Ovary (tissue), 9 donors: Measurements from ENCODE around the gene SOAT1. TPM values are rescaled to one million over a fixed set of nuclear protein-coding genes. Genes with fewer than 3 reads are reported as not detected.

ENCODE experiments used
- DNase-seq, 5 donors: peaks; one replicate each; pipeline ENCODE4 v3.0.0-alpha.2; 2019 to 2020
- H3K27ac ChIP-seq, 2 donors: fragments of 200-600 bp; one replicate each; pipeline versions ENCODE4 v1.5.1 to v1.8.0; 2019 to 2022
- H3K27me3 ChIP-seq: fragments of 200-600 bp; one replicate; pipeline ENCODE4 v1.8.0; 2022
- H3K36me3 ChIP-seq: fragments of 200-600 bp; sonication (generic); one replicate; pipeline ENCODE4 v1.5.1; 2019
- H3K4me1 ChIP-seq: one replicate; pipeline ENCODE4 v1.8.1; 2013; ENCODE audit warnings: mild to moderate bottlenecking, moderate library complexity; ENCODE audit not compliant: insufficient read depth
- H3K4me3 ChIP-seq: fragments of 200-600 bp; sonication (generic); one replicate; pipeline ENCODE4 v1.5.1; 2017
- H3K9me3 ChIP-seq, 2 donors: fragments of 200-600 bp in 1 of 2; sonication (generic) in 1 of 2; one replicate each; pipeline versions ENCODE4 v1.5.1 to v1.8.1; 2013 to 2019; ENCODE audit warnings: mild to moderate bottlenecking in 1 of 2, moderate library complexity in 1 of 2
- EP300 ChIP-seq: sonication (generic); formaldehyde crosslinking; IDR thresholded peaks from one replicate; pipeline ENCODE4 v1.6.1; 2017; ENCODE audit warnings: antibody characterized with exemption
- POLR2A ChIP-seq: fragments of 450-650 bp; IDR thresholded peaks from one replicate; pipeline ENCODE4 v1.6.1; 2017; ENCODE audit warnings: antibody characterized with exemption, mild to moderate bottlenecking, moderate library complexity
- WGBS, 3 donors: extraction: QIAGEN DNeasy Blood & Tissue Kit in 1 of 3; methylation state at CpG; one replicate each; pipeline versions ENCODE4 v1.1.5 to v1.1.7; 2013 to 2017; 5-methylcytosine and 5-hydroxymethylcytosine counted together
- intact Hi-C, 4 donors: fragments of 100-400 bp; cut with DNase I; formaldehyde crosslinking; loops; one replicate each; pipeline versions ENCODE4 v1.11.0 to v1.15.1; 2022 to 2023
- polyA plus RNA-seq, 2 donors: library from polyadenylated mRNA; stranded (reverse); fragments of 200-250 nt in 1 of 2; fragments of 350-450 nt in 1 of 2; fragmentation: Illumina TruSeq in 1 of 2; extraction: RNeasy Lipid Tissue Mini Kit (QIAGEN cat#74804) in 1 of 2; gene quantifications; one replicate each; pipeline ENCODE4 v1.2.3, GENCODE V29; 2013 to 2014
- total RNA-seq, 7 donors: library from RNA; depleted of rRNA in 2 of 7; stranded (reverse); fragments of >200 nt in 2 of 7; fragmentation: NEBNext Ultra II Directional in 3 of 7; extraction: Animal tissue kit (Norgen Biotek cat#: 25700) in 3 of 7; gene quantifications; one replicate each; pipeline versions ENCODE4 v1.1.0 to v1.2.4, GENCODE V29; 2016 to 2023
- TF ChIP-seq, protein P1 (sequence below), 3 donors: fragments of 450-650 bp in 2 of 3; fragments of 200-600 bp in 1 of 3; IDR thresholded peaks; one replicate each; pipeline versions ENCODE4 v1.5.1 to v1.8.0; 2016 to 2022; ENCODE audit warnings: antibody characterized with exemption in 3 of 3, mild to moderate bottlenecking in 1 of 3
- donor health status: DM: no; HTN: no; CAD: no; lungs with moderate emphysema.
- donor health status: DM: no; HTN: no; CAD: no.
- donor health status: Bipolar disorder and iron deficiency.
- donor health status: DM: yes; HTN: yes; CAD: no.
- donor health status: DM: no; HTN: no; CAD: no.
- donor health status: DM: yes; HTN: yes; CAD: no.

SOAT1 gene
- total and polyA plus RNA-seq, 9 donors = 6.8 to 55.3 (median 35.8) TPM

DNA sequence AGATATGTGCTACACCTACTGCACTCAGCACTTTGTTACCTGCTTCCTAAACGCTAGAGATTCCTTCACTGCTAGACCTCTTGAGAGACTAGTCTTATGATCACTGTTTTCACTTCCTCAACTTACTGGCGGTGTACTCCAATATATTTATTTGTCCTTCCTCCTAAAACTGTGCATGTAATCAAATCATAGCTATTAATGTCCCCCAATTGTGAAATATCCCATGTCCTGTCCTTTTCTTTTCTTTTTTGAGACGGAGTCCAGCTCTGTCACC is 3.4 kb downstream of the SOAT1 start:
- Histone ChIP-seq H3K4me3 (no peak overlapping the region), H3K36me3 (no peaks in the 10 kb centered on the region), H3K27ac (no peak overlapping the region), H3K9me3 (no peaks in the 10 kb centered on the region), H3K27me3 (no peaks in the 10 kb centered on the region), H3K4me1 (peaks cover 2% of the 10 kb centered on the region)
- no peak for DNase-seq
- WGBS, 3 donors = 92 to 96% (median 96%) methylated on average over 3 of the region's 3 CpGs
- intact Hi-C loops = no loop called here
- TF ChIP-seq EP300 (no peak), POLR2A (no peak)
- TF ChIP-seq, protein P1, sequence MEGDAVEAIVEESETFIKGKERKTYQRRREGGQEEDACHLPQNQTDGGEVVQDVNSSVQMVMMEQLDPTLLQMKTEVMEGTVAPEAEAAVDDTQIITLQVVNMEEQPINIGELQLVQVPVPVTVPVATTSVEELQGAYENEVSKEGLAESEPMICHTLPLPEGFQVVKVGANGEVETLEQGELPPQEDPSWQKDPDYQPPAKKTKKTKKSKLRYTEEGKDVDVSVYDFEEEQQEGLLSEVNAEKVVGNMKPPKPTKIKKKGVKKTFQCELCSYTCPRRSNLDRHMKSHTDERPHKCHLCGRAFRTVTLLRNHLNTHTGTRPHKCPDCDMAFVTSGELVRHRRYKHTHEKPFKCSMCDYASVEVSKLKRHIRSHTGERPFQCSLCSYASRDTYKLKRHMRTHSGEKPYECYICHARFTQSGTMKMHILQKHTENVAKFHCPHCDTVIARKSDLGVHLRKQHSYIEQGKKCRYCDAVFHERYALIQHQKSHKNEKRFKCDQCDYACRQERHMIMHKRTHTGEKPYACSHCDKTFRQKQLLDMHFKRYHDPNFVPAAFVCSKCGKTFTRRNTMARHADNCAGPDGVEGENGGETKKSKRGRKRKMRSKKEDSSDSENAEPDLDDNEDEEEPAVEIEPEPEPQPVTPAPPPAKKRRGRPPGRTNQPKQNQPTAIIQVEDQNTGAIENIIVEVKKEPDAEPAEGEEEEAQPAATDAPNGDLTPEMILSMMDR (IDR thresholded peaks at IDR 0.05) = no peak

DNA sequence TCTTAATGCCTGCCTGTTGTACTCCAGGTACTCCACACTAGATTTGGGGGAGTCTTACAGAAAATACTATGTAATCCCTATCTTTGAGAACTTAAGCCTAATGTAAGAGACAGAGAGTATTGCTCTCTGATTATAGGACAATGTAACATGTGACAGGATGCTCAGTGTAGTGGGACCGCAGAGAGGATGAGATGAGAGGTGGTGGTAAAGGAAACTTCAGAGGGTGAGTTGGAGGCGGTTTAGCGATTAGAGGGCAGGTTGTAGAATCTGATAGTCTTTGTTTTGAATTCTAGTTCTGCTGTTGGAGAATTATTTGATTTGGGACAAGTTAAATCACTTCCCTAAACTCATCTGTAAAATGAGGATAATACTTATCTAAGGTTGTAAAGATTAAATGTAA is 5.4 kb downstream of the SOAT1 start:
- Histone ChIP-seq H3K4me3 (no peak overlapping the region), H3K27ac (no peak overlapping the region), H3K36me3 (no peaks in the 10 kb centered on the region), H3K9me3 (no peaks in the 10 kb centered on the region), H3K27me3 (no peaks in the 10 kb centered on the region), H3K4me1 (peaks cover 2% of the 10 kb centered on the region)
- DNase-seq = no peak
- WGBS, 3 donors = 92 to 96% (median 96%) methylated on average over 3 of the region's 3 CpGs
- TF ChIP-seq POLR2A = no peak
- TF ChIP-seq EP300 = no peak
- TF ChIP-seq, protein P1 (IDR thresholded peaks at IDR 0.05) = no peak
- intact Hi-C loops = no loop called here

DNA sequence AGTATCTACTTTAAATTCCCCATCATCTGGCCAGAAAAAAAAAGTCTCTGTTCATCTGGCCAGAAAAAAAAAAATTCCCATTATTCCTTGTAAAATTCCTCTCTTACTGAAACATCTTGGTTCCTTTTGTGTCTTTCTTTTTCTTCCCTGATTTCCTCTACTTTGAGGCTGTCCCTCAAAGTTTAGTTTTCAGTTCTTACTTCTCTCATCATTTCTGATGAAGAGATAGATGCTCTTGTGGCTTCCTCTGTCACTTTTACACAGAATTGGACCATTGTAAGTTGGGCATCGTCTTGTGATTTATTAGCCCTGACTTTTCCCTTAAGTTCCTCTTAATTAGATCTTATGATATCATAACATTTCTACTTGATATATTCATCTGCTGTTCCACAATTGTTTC is 6.5 kb downstream of the SOAT1 start:
- H3K4me1 ChIP-seq = no peaks in the 10 kb centered on the region
- WGBS, 3 donors = 77 to 90% (median 88%) methylated on average over 1 of the region's 1 CpG
- DNase-seq = no peak

DNA sequence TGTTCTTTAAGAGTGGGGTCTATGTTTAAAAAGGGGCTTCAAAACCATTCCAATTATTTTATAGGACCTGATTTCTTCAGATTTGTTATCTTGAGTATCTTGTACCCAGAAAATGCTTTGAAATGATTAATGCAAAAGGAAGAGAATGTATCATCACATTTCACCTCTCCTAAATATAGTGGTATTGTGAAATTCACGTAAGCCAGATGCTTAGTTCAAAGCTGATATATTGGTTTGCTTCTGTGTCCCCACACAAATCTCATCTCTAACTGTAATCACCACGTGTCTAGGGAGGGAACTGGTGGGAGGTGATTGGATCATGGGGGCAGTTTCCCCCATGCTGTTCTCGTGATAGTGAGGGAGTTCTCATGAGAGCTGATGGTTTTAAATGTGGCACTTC is 8.5 kb downstream of the SOAT1 start:
- H3K9me3 ChIP-seq = no peaks in the 10 kb centered on the region
- H3K4me3 ChIP-seq = no peak overlapping the region
- 71 to 82% (median 78%) methylated on average over 3 of the region's 3 CpGs for WGBS, 3 donors
- H3K27ac ChIP-seq = no peak overlapping the region
- no peak for TF ChIP-seq EP300
- no peaks in the 10 kb centered on the region for H3K4me1 ChIP-seq
- H3K27me3 ChIP-seq = no peaks in the 10 kb centered on the region
- DNase-seq = no peak
- H3K36me3 ChIP-seq = no peaks in the 10 kb centered on the region
- intact Hi-C loops = no loop called here

More for the DNA sequence above, 6.5 kb downstream of the SOAT1 start:
- Histone ChIP-seq H3K27me3 (no peaks in the 10 kb centered on the region), H3K36me3 (no peaks in the 10 kb centered on the region), H3K27ac (no peak overlapping the region), H3K9me3 (no peaks in the 10 kb centered on the region), H3K4me3 (no peak overlapping the region)
- TF ChIP-seq EP300 = no peak
- TF ChIP-seq POLR2A = no peak
- TF ChIP-seq, protein P1 (IDR thresholded peaks at IDR 0.05) = no peak
- intact Hi-C loops = no loop called here

DNA sequence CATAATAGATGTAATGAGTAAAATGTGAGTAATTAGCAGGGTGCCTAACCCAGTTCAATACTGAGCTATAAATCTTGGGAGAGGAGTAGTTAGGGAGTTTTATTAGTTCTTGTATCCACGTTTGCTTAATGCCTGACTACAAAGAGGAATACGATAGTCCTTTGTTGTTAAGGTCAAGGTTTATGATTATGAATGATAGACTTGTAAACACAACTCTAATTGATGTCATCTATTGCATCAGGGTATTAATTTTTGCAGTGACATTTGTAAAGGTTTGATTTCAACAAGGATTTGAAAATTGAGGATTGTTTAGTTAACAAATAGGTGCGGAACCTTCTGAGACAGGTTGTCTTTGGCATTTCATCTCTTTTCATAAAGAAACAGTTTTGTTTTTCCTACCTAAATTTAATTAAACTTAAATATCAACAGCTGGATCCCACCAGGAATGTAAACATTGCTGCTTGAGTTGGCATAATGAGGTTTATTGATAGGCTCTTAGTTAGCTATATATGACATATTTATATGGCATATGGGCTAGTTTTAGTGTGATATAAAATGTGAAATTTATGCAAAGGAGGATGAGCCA is 9.7 kb downstream of the SOAT1 start:
- no peak overlapping the region for H3K27ac ChIP-seq
- WGBS, 3 donors = 84 to 91% (median 90%) methylated on average over 3 of the region's 3 CpGs

More for the DNA sequence above, 9.7 kb downstream of the SOAT1 start:
- Histone ChIP-seq H3K27me3 (no peaks in the 10 kb centered on the region), H3K9me3 (no peaks in the 10 kb centered on the region), H3K36me3 (no peaks in the 10 kb centered on the region), H3K4me3 (no peak overlapping the region), H3K4me1 (no peaks in the 10 kb centered on the region)
- intact Hi-C loops = no loop called here
- TF ChIP-seq, protein P1 (IDR thresholded peaks at IDR 0.05) = no peak
- TF ChIP-seq POLR2A (no peak), EP300 (no peak)
- no peak for DNase-seq
